Neural progenitor cell (in vitro differentiated cells): ENCODE measurements around the gene BFSP1.

ENCODE experiments used
- EZH2 ChIP-seq: fragments of 200-600 bp; sonication (generic); IDR thresholded peaks from 2 replicates; pipeline ENCODE4 v1.6.1; 2017; ENCODE audit warnings: antibody characterized with exemption, mild to moderate bottlenecking, moderate library complexity
- EZH2phosphoT487 ChIP-seq: fragments of 200-600 bp; sonication (generic); IDR thresholded peaks from 2 replicates; pipeline ENCODE4 v1.6.1; 2017; ENCODE audit warnings: antibody characterized with exemption
- TF ChIP-seq, protein P1 (sequence below): fragments of 200-600 bp; sonication (generic); IDR thresholded peaks from 2 replicates; pipeline ENCODE4 v1.5.1; 2017; ENCODE audit warnings: antibody characterized with exemption, mild to moderate bottlenecking

DNA sequence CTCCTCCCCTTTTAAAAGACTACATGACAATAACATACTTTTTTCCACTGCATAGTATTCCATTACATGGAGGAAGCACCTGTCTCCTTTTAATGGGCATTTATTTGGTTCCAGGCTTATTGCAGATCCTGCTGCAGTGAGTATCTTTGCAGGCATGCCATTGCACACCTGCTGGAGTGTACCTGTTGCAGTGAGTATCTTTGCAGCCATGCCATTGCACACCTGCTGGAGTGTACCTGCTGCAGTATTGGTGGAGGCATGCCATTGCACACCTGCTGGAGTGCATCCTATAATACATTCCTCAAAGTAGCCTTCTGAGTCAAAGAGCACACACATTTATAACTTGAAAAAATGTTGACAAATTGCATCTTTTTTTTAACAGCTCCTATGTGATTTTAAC, 1.6 kb downstream of the BFSP1 start:
- TF ChIP-seq, protein P1, sequence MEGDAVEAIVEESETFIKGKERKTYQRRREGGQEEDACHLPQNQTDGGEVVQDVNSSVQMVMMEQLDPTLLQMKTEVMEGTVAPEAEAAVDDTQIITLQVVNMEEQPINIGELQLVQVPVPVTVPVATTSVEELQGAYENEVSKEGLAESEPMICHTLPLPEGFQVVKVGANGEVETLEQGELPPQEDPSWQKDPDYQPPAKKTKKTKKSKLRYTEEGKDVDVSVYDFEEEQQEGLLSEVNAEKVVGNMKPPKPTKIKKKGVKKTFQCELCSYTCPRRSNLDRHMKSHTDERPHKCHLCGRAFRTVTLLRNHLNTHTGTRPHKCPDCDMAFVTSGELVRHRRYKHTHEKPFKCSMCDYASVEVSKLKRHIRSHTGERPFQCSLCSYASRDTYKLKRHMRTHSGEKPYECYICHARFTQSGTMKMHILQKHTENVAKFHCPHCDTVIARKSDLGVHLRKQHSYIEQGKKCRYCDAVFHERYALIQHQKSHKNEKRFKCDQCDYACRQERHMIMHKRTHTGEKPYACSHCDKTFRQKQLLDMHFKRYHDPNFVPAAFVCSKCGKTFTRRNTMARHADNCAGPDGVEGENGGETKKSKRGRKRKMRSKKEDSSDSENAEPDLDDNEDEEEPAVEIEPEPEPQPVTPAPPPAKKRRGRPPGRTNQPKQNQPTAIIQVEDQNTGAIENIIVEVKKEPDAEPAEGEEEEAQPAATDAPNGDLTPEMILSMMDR, result no peak
- no peak for TF ChIP-seq EZH2phosphoT487
- TF ChIP-seq EZH2, result no peak
